Caco-2 (cell line): ENCODE results near the gene SV2B. TPM values are rescaled to one million over a fixed set of nuclear protein-coding genes. Genes with fewer than 3 reads are reported as not detected.

Experiments used
- BruUV-seq: library from RNA; stranded (reverse); fragments of 400-500 nt; replicated peaks from 2 replicates; lab custom pipeline; 2021; lab: Mats Ljungman, UMichigan
- CTCF ChIA-PET: fragments of 300-600 bp; sonication (Branson Sonifier 250); formaldehyde crosslinking; loops from one replicate; lab custom pipeline; 2022; ENCODE audit warnings: antibody characterized with exemption; lab: Charles Lee
- POLR2A ChIA-PET: fragments of 300-600 bp; sonication (Branson Sonifier 250); formaldehyde crosslinking; loops from one replicate; lab custom pipeline; 2022; ENCODE audit warnings: antibody characterized with exemption; lab: Charles Lee
- DNase-seq, 2 experiments: peaks; one replicate each; pipeline versions ENCODE4 v3.0.0 to v3.0.0-alpha.2; 2020 to 2022
- H3K27me3 ChIP-seq: replicated peaks from 2 replicates; pipeline ENCODE4 v1.6.0; 2011; ENCODE audit warnings: low read length; ENCODE audit not compliant: control insufficient read depth, insufficient read depth
- H3K36me3 ChIP-seq: 2 replicates; pipeline ENCODE4 v1.5.1; 2011; ENCODE audit warnings: low read length; ENCODE audit not compliant: control insufficient read depth, insufficient read depth
- H3K4me1 ChIP-seq: fragments of 250-450 bp; sonication (Bioruptor Pico); 2 replicates; pipeline ENCODE4 v1.5.1; 2020; ENCODE audit warnings: mild to moderate bottlenecking
- H3K4me3 ChIP-seq: 2 replicates; pipeline ENCODE4 v1.5.1; 2011; ENCODE audit warnings: low read depth, mild to moderate bottlenecking, control low read depth, low read length
- H3K9me3 ChIP-seq: fragments of 250-450 bp; sonication (Bioruptor Pico); 2 replicates; pipeline ENCODE4 v1.5.1; 2020; ENCODE audit warnings: mild to moderate bottlenecking, moderate library complexity
- H3K27ac Mint-ChIP-seq: one replicate; pipeline ENCODE4 v1.8.0; 2022; ENCODE audit warnings: mixed read lengths; ENCODE audit not compliant: unreplicated experiment
- H3K27me3 Mint-ChIP-seq: one replicate; pipeline ENCODE4 v1.8.0; 2022; ENCODE audit warnings: mixed read lengths; ENCODE audit not compliant: insufficient read depth, unreplicated experiment
- H3K36me3 Mint-ChIP-seq: one replicate; pipeline ENCODE4 v1.8.0; 2022; ENCODE audit warnings: mild to moderate bottlenecking, mixed read lengths; ENCODE audit not compliant: insufficient read depth, unreplicated experiment
- H3K4me1 Mint-ChIP-seq: one replicate; pipeline ENCODE4 v1.8.0; 2022; ENCODE audit warnings: low read depth, mixed read lengths; ENCODE audit not compliant: unreplicated experiment
- H3K4me3 Mint-ChIP-seq: one replicate; pipeline ENCODE4 v1.8.0; 2022; ENCODE audit warnings: mild to moderate bottlenecking, moderate library complexity, mixed read lengths; ENCODE audit not compliant: unreplicated experiment
- H3K9me3 Mint-ChIP-seq: one replicate; pipeline ENCODE4 v1.8.0; 2022; ENCODE audit warnings: mixed read lengths; ENCODE audit not compliant: unreplicated experiment
- CTCF ChIP-seq, 2 experiments: fragments of 200-600 bp in 1 of 2; IDR thresholded peaks; 1 replicate in 1 of 2; 2 replicates in 1 of 2; pipeline versions ENCODE4 v1.5.1 to v1.8.0; 2011 to 2022; ENCODE audit warnings: antibody characterized with exemption in 1 of 2, control low read depth in 1 of 2, inconsistent platforms in 1 of 2, low read depth in 1 of 2, low read length in 1 of 2, mild to moderate bottlenecking in 1 of 2, moderate library complexity in 1 of 2; ENCODE audit not compliant: insufficient read depth in 1 of 2, severe bottlenecking in 1 of 2, unreplicated experiment in 1 of 2
- intact Hi-C: fragments of 100-400 bp; cut with micrococcal nuclease; formaldehyde crosslinking; loops from one replicate; pipeline ENCODE4 v1.10.0; 2022; ENCODE audit not compliant: unreplicated experiment
- total RNA-seq: library from RNA; stranded (reverse); gene quantifications from 2 replicates; pipeline ENCODE4 v1.2.3, GENCODE V29; 2022

Gene SV2B
- total RNA-seq, 1 experiment from 2014 or later: not detected

- POLR2A ChIA-PET: no interaction called here
These were observed 452 bp upstream of the SV2B start for GRCh38 chr15:91099616-91099994.

DNA sequence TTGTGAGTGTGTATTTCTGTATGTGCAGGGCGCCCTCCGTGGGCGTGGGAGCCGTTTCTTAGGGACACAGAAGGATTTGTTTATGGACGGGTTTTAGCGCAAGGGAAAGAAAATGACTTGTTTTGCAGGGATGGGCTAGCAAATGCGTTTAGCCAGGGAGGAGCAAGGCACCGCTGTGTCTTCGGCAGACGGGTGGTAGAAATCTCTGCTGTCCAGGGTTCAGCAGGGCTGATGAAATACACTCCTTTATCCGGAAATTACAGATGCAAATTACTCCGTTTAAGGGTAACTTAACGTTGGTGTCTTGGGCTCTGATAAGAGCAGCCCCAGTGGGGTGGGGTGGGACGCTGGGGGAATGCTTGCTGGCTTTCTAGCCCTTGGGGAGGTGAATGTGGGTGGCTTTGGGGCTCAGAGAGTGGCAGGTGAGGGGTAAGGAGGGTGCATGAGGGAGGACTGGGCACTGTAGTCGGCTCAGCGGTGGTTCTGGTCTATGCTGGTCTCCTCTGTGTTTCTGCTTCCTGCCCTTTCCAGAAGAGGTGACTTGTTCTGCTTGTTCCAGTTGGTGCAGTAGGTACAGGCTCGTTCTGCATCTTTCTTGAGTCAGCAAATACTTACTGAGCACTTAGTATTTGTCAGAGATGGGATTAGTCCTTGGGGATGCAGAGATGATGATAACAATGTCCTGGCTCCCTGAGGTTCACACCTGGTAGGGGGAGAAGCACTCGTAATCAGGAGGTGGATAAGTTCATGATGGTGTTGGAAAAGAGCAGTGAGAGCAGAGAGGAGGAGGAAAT is 954 bp downstream of the SV2B start:
- no peaks in the 10 kb centered on the region for H3K36me3 ChIP-seq
- peaks cover 6% of the 10 kb centered on the region; the same call in 1 of the 2 replicates for H3K4me1 ChIP-seq
- intact Hi-C loops: no loop called here
- BruUV-seq: no TSS peak
- no peak for DNase-seq
- H3K27ac Mint-ChIP-seq: no peak overlapping the region
- no peaks in the 10 kb centered on the region for H3K9me3 ChIP-seq
- peaks cover 6% of the 10 kb centered on the region for H3K27me3 ChIP-seq
- no peak overlapping the region for H3K4me3 ChIP-seq
- peaks cover 50% of the 10 kb centered on the region for H3K27me3 Mint-ChIP-seq
- no peaks in the 10 kb centered on the region for H3K9me3 Mint-ChIP-seq
- TF ChIP-seq CTCF (IDR thresholded peaks at IDR 0.05; ENCODE audit: insufficient read depth in 1 of 2, low read depth in 1 of 2, low read length in 1 of 2, severe bottlenecking in 1 of 2, unreplicated experiment in 1 of 2): no peak
- ChIA-PET CTCF (interaction anchor here (0.7 to 0.8 kb wide), 2 partner anchors 13 to 147 kb away, joined by 3 to 10 read pairs; partner anchors contain the start of gene RCCD1), POLR2A (no interaction called here)
- H3K4me1 Mint-ChIP-seq: no peaks in the 10 kb centered on the region
- H3K36me3 Mint-ChIP-seq: peaks cover 6% of the 10 kb centered on the region
- H3K4me3 Mint-ChIP-seq: peak overlapping the region; percentile 69

More at GRCh38 chr15:91099616-91099994, 452 bp upstream of the SV2B start:
- no peaks in the 10 kb centered on the region for H3K4me1 Mint-ChIP-seq
- Histone ChIP-seq H3K4me3 (no peak overlapping the region; the same call in 1 of the 2 replicates), H3K27me3 (peaks cover 6% of the 10 kb centered on the region), H3K9me3 (no peaks in the 10 kb centered on the region), H3K36me3 (no peaks in the 10 kb centered on the region), H3K4me1 (peaks cover 6% of the 10 kb centered on the region; the same call in 1 of the 2 replicates)
- BruUV-seq: no TSS peak
- CTCF ChIA-PET: interaction anchor here (0.7 kb wide), 1 partner anchor 60 kb away, joined by 5 read pairs; no protein-coding TSS in a partner anchor
- peak in 1 of 2 experiments; percentile 16 for DNase-seq
- no peaks in the 10 kb centered on the region for H3K9me3 Mint-ChIP-seq
- no peak overlapping the region for H3K27ac Mint-ChIP-seq
- H3K27me3 Mint-ChIP-seq: peaks cover 43% of the 10 kb centered on the region
- H3K36me3 Mint-ChIP-seq: peaks cover 6% of the 10 kb centered on the region
- TF ChIP-seq CTCF (IDR thresholded peaks at IDR 0.05; ENCODE audit: insufficient read depth in 1 of 2, low read depth in 1 of 2, low read length in 1 of 2, severe bottlenecking in 1 of 2, unreplicated experiment in 1 of 2): peak in 1 of 2 experiments; percentile 24
- H3K4me3 Mint-ChIP-seq: peak overlapping the region; percentile 69
- intact Hi-C loops: no loop called here

DNA sequence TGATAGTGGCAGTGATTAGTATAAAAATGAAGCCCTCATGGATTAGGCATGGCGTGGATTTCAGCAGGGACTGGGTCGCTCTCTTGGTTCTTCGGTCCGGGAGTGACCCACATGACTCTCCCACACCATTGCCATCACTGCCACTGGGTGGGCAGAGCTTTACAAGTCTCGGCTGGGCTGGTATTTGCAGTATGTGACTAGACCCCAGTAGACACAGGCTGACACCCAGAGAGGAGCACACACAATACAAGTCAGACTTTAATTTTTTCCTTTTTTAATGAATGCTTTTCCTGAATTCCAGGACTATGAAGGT is 1.5 kb downstream of the SV2B start:
- Histone ChIP-seq H3K9me3 (no peaks in the 10 kb centered on the region), H3K27me3 (peaks cover 6% of the 10 kb centered on the region)
- intact Hi-C loops: no loop called here

More for the DNA sequence above, 1.5 kb downstream of the SV2B start:
- peaks cover 6% of the 10 kb centered on the region; the same call in 1 of the 2 replicates for H3K4me1 ChIP-seq
- Mint-ChIP-seq H3K9me3 (no peaks in the 10 kb centered on the region), H3K36me3 (peaks cover 6% of the 10 kb centered on the region), H3K27ac (no peak overlapping the region), H3K4me3 (no peak overlapping the region), H3K27me3 (peaks cover 51% of the 10 kb centered on the region), H3K4me1 (no peaks in the 10 kb centered on the region)
- no peaks in the 10 kb centered on the region for H3K36me3 ChIP-seq
- TF ChIP-seq CTCF (IDR thresholded peaks at IDR 0.05; ENCODE audit: insufficient read depth in 1 of 2, low read depth in 1 of 2, low read length in 1 of 2, severe bottlenecking in 1 of 2, unreplicated experiment in 1 of 2): no peak
- POLR2A ChIA-PET: no interaction called here
- BruUV-seq: no TSS peak
- no peak for DNase-seq
- H3K4me3 ChIP-seq: no peak overlapping the region
- CTCF ChIA-PET: no interaction called here
